ELR (cell line): ENCODE measurements around the gene UGT1A7.

Experiments used
- DNase-seq: peaks from one replicate; pipeline ENCODE4 v3.0.0-alpha.2; 2015; ENCODE audit warnings: low read depth

UGT1A7 gene

DNA sequence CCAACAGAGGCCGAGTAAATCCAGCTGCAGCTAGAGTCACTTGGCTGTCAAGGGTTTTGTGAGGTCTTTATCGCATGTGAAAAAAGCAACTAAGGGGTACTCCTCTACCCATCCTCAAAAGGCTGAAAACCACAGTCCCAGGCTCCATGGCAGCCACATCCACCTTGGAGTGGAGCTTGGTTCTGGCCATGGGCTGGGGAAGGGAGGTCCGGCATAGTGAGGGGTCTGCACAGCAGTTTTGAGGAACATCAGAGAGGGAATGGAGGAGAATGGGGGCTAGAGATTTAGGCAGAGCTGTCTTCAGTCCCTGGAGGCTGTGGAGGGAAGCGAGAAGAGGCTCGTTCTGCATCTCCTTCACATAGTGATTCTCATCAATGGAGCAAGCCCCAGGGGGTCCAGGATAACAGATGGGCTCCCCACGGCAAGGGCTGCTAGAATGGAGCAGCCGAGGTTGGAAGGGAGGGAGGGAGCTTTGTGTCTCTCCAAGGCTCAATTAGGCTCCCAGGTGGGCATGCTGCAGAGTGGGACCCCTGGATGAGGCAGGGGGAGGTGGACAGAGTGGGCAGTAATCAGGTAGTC lies 117.5 kb downstream of the UGT1A7 start:
- DNase-seq, result no peak

DNA sequence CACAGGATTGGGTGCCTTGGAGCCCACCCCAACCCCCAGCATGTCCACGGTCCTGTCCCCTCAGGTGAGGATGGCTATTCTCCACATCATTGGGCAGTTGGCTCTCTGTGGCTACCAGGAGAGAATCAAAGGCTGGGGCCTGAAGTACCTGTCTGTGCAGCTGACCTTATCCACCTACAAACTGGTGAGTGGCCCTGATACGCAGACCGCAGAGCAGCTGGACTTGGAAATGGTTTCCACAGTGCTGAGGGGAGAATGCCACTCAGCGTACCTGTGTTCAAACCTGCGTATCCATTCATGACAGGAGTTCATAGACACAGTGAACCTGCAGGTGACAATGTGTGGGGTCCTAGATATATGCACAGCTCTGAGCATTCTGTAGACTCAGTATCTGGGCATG lies 118.0 kb downstream of the UGT1A7 start:
- no peak for DNase-seq

DNA sequence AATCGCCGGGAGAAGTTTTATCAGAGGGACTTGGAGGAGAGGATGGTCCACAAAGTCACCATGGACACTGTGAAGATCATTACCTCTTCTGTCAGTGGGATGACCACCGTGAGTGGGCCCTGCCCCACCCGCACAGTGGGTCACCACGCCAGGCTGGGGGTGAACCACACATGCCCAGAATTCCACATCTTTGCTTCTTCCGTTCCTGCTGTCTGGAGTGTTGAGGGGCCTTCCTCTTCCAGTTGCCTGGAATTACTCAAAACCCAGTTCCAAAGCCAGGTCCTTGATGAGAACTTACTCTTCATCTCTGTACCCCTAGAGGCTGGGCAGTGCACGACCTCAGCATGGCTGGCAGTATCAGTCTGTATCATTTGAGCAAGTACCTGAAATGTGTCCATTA lies 118.5 kb downstream of the UGT1A7 start:
- no peak for DNase-seq

DNA sequence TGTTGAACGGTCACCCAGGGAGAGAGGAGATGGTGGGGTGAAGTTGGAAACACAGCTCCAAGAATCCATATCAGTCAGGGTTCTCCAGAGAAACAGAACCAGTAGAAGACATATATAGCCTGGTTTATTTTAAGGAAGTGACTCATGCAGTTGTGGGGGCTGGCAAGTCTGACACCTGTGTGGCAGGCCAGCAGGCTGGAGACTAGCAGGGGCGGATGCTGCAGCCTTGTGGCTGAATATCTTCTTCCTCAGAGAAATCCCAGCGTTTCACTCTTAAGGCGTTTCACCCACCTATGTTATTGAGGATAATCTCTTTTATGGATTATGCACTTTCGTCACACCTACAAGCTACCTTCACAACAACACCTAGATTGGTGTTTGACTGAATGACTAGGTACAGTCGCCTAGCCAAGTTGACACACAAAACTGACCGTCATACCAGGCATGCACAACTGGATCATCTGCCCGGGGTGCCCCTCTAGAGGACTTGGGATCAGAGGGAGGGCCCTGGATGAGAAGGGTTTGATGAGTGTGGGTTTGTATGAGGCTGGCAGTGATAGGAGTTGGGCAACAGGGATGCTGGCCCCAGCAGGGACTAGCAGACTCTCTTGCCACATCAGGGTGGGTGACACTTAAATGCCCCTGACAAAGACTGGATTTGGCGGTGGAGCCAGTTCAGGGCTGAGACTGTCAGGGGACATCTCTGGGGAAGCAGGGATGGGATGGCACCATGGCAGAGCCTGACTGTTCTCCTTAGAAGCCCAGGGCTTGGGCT lies 119.8 kb downstream of the UGT1A7 start:
- peak; percentile 32 for DNase-seq

DNA sequence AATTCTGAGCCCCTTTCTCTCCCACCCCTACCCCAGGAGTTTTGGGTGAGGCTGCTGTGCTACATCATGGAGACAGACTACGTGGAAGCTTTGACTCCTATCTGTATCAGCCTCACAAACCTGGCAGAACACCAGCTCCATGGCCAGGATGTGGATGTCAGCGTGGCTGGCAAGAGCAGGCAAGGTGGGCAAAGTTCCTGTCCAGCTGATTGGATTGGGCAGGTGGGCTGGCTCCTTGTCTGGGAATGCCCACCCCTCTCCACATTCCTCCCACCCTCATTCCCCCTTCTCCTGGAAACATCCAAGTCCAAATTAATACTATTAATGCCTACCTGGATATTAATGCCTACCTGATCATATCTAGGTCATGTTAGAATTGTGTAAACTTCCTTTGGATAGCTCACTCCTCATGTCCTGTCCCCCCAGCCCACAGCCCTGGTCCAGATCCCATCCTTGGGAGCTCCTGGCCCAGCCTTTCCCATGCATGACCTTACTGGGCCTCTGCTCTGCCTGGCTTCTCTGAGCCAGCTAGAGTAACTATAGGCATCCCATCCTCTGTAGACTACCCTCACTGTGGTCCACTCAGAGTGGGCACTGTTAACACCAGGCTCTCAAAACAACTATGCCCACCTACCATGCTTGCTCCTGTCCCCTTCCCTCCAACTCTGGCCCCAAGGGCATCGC lies 120.6 kb downstream of the UGT1A7 start:
- DNase-seq, result no peak

DNA sequence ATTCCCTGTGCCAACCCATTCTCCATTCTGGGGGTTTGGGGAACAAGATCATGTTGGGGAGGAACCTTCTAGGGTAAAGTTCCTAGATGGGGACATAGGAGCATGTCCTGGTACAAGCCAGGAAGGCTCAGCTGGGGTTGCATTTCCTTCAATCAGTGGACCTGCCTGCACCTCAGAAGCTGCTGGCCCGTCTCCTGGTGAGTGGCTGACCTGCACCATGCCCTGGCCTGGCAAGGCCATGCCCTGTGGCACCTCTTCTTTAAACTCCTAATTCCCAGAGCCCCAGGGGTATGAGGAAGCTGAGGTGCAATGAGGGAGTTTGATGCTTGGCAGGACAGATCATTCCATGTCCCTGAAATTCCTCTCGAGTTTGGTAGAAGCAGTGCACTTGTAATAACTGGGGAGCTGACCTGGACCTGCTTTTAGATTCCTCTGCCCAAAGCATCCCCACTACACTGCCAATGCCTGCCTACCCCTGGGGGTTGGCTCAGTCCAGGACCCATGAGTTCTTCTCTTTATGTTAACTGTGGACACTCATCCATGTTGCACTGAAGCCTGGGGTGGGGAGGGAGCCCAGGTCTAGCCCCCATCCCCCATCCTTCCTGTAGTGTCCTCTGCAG lies 121.7 kb downstream of the UGT1A7 start:
- no peak for DNase-seq

DNA sequence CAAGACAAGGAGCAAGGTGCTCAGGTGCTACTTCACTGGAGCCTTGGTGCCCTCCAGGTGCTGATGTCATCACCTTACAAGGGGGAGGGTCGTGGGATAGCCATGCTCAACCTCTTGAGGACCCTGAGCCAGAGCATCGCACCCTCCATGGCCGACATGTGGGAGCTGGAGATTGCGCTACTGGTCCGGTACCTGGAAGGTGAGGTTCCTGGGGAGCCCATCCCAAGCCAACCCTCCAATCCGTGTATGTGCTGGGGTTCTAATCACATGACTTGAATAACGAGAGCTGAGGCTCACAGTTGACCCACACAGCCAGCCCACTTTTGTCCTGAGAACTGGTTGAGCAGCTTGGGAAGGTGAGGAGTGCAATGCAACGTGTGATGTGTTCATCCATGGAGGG lies 122.3 kb downstream of the UGT1A7 start:
- DNase-seq, result no peak

DNA sequence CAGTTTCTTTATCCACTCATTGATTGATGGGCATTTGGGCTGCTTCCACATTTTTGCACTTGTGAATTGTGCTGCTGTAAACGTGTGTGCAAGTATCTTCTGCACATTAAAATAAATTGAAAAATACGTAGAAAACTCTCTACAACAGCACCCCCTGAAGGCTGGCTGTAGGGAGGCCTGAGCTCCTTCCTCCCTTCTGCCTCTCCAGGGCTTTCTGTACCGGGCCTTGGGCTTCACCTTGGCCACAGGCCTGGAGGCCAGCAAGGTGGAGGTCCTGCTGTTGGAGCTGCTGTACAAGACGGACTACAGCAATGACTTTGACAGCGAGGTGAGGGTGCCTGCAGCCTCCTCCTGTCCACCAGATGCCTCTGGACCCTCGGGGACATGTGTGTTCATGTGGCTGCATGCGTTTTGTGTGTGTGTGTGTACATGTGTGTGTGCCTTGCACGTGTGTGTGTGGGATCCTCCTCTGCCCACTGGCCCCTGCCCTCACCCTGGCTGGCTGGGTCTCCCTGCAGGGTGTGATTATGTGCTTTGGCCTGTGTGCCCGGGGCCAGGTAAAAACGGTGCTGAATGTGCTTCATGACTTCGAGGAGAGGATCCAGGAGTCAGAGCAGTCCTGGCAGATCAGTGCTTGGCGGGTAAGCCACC lies 125.6 kb downstream of the UGT1A7 start:
- no peak for DNase-seq

DNA sequence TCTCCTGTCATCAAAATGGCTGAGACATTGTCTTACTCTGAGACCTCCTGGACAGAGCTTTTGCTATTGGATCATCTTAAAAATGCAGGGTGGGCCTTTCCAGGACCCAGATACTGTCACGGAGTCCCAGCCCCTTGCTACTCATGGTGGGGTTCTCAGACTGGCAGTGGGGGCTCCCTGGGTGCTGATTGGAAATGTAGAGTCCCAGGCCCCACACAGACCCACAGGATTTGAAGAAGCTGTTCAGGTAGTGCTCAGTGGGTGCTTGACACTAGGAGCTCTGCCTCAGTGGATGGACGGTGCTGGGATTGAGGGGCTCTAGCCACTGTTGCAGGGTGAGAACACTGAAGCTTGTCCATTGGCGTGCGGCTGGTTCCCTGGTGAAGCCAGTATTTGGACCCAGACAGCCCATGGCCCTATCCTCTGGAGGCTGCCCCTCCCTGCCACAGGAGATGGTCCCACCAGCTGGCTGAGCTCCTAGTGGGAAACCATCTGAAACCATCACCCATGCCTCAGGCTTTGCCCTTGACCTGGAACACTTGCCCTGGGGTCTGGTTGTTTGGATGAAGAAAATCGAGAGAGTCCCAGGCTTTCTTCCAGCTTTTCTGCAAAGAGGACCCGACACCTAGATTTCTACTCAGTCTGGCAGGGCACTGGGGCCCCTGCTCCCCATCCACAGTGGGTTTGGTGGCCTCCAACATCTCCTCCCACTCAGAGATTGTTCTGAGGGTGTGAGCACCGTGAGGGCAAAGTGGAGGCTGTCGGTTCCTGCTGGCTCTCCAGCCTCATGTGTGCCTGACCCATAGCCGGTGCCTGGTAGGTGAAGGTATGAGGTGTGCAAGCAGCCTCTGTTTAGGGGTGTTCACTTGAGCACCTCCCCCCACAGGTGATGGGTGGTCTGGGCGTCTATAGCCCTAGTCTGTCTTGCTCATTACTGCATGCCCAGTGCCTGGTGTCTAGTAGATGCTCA lies 126.5 kb downstream of the UGT1A7 start:
- DNase-seq, result no peak

DNA sequence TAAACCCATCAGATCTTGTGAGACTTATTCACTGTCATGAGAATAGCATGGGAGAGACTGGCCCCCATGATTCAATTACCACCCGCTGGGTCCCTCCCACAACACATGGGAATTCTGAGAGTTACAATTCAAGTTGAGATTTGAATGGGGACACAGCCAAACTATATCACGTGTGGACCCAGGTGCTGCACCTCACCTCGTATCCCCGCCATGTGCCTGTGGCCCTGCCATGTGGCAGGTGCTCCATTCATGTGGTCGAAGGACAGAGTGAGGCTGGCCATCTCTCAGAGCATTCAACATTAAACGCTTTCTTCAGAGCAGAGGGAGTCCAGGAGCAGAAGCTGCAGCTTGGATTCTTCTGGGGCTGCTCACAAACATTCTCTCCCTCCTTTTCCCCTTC lies 128.7 kb downstream of the UGT1A7 start:
- DNase-seq, result no peak

DNA sequence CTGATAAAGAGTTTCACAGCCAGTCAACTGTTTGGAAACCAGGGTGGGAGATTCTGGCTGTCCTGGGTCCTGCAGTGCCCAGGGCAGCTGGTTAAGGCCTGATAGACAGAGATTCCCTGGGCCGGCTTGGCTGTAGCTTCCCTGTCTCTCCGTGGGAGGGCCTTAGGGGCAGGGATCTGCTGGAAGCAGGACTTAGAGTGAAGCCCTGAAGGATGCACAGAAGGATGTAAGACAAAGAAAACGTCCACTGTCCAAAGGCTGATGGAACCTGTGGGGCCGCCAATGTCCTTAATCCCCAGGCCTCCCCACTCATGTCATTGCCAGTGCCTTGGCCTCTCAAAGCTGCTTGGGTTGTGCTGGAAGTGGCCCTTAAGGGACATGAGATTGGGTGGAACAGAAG lies 129.4 kb downstream of the UGT1A7 start:
- DNase-seq, result no peak

DNA sequence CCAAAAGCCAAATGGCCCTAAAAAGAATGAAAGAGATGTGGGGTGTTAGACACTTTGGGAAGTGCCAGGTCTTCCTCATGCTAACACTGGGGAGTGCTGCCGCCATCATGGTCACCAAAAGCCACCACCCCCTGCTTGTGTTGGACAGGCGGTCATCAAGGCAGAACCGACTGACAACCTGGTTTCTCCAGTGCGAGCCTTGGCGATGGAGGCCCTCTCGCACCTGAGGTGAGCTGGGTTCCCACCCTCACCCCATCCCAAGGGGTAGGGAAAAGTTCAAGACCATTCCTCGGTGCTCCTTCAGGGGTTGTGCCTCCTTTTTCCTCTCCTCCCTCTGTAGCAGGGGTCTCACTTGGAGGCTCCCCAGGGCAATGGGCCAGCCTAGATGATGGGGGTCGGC lies 130.0 kb downstream of the UGT1A7 start:
- DNase-seq, result no peak

DNA sequence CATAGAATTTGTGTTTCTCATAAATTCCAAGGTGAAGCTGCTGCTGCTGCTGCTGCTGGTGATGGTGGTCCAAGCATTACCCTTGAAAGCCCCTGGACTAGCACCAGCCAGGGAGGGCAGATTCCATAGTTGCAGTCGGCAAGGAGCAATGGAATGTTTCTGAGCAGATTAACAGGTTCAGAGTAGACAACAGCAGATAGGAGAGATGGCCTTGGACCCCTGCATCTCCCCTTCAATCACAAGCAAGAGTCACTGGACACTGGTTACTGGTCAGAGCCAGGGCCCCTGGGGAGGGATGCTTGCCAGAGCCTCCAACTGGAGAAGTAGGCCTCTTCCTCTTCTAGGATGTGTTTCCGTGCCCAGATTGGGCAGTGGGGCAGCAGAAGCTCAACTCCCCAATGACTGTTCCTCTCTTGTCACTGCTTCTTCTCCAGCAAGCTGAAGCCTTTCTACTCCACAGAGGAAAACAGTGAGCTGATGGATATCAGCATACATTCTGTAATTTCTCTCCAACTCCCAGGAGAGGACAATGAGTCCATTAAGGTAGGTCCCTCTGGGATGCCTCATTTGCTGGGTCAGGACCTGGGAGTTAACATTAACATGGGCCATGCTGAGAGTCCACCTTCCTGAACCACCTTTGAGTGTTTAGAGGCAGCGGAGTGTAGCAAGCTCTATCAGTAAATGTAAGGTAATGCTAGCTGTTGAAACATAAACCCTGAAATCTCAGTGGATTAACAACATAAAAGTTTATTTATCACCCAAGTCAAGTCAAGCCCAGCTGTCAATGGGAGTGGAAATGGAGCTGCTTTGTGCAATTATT lies 131.7 kb downstream of the UGT1A7 start:
- no peak for DNase-seq

DNA sequence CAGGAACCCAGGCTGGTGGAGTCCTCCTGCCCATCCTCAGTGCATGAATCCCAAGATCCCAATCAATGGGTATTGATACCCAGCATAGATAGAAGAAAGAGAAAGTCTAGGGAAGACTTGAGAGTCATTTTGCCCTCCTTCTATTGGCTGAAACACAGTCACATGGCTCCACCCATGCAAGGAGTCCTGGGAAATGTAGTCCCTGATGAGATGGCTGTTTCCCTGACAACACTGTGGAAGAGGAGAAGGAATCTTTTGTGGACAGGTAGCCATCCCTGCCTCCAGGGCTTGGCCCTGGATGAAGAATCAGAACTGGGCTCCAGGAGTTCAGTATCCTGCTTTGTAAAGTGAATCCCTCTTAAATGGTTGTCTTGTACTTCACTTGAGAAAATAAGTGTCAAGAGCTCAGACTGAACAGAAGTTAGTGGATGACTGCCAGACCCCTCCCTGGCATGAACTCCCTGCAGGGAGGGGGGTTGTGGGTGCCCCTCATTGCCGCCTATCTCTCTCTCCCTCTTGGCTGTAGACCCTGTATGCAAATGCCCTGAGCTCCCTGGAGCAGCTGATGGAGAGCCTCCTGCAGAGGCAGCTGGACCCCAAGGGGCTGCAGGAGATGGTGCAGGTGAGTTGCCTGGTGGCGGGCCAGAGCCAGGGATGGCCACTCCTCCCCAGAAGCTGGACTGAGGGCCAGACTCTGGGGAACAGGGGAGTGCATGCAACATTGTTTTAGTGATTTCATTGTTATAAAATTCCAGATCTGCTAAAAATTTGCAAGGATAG lies 132.5 kb downstream of the UGT1A7 start:
- DNase-seq, result no peak

DNA sequence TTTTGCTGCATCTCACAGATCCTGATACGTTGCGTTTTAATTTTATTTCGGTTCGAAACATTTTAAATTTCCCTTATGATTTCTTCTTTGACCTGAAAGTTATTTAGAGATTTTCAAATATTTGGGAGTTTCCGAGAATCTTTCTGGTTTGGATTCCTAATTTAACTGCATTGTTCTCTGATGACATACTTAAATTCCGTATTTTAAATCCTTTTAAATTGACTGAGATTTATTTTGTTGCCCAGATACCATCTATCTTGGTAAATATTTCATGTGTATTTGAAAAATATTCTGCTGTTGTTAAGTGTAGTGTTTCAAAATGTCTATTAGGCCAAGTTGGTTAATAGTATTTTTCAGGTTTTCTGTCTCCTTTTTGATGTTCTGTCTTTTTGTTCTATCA lies 134.2 kb downstream of the UGT1A7 start:
- no peak for DNase-seq

DNA sequence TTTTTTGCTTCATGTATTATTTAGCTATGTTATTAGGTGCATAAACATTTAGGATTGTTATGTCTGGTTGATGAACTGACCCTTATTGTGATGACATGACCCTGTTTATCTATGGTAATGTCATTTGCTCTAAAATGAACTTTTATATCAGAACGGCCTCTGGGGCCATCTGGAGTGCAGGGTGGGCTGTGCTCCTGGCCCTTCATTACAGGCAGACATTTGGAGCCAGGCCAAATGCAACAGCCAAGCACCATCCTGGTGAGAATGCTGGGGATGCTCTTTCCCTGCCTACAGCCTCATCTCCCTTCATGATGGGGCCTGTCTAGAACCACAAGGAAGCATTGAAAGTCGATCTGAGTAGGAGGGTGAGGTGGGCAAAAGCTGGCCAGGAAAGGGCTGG lies 134.6 kb downstream of the UGT1A7 start:
- DNase-seq, result no peak

DNA sequence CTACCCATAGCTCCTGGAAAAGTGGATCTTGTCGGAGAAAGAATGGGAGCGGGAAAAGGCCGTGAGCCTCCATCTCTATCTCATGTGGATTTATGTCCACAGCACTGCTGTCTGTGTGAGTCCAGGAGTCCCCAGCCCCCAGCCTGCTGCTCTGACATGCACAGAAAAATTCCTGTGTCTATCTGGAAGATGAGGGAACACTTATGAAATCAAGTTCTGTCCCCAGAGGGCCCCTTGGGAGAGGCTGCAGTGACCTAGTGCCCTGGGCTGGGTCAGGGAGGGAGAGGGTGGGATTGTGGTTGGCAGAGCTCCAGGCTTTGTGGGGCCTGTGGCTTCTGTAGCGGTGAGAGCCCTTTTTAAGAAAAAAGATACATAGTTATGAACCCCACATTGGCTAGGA lies 135.1 kb downstream of the UGT1A7 start:
- DNase-seq, result no peak

DNA sequence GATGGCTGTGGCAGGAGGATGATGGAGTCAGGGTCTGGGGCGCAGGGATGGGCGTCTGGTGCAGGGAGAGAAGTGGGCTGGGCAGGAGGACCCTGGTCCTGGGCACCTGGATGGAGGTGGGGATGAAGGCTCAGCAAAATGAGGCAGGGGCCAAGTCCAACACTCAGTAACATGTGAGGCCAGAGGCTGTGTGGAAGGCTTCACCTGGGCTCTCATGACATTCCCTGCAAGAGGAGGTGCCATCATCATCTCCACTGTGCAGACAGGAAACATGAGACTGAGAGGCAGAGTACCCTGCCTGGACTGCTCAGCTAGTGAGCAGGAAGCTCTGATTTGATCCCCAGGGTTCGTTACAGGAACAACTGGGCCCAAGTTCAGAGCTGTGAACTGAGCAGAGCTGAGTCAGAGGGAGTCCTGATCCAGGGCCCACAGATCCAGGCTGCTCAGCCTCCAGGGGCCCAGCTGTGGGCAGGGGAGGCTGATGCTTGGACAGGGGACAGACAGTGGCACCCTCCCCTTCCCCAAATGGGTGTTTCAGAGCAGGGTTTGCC lies 135.7 kb downstream of the UGT1A7 start:
- no peak for DNase-seq

DNA sequence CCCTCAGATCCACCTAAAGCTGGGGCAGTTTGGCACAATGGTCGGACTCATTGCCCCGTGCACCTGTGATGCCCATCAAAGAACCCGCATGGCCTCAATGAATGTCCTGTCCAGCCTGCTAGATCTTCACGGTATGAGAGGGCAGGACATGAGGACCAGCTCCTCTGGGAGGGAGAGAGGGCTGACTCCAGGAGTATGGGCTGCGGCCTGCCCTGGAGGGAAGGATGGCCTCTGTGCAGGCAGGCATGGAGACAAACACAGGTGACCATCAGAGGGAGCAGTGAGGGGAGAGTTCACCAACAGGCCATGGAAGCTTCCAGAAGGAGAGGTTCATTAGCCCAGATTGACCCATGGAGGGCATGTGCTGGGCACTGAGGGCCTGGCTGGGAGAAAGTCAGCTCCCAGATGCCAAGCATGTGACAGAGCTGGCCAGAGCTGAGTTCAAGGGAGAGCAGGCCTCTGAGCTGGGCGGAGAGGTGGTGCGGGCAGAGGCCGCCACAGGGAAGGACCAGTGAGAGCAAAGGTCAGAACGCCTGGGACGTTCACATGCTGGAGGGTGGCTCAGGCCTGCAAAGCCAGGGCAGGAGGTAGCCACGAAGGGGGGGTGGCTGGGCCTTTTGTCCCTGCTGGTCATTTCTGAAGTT lies 136.4 kb downstream of the UGT1A7 start:
- no peak for DNase-seq
